PC-9 (cell line): ENCODE measurements around the gene CLEC1A. TPM values are rescaled to one million over a fixed set of nuclear protein-coding genes. Genes with fewer than 3 reads are reported as not detected.

ENCODE experiments used
- BruUV-seq: library from RNA; stranded (reverse); fragments of 400-500 nt; replicated peaks from 2 replicates; lab custom pipeline; 2021; lab: Mats Ljungman, UMichigan
- CTCF ChIA-PET: fragments of 300-600 bp; sonication (Branson Sonifier 250); formaldehyde crosslinking; loops from one replicate; lab custom pipeline; 2022; ENCODE audit warnings: antibody characterized with exemption; lab: Charles Lee
- POLR2A ChIA-PET: fragments of 300-600 bp; sonication (Branson Sonifier 250); formaldehyde crosslinking; loops from one replicate; lab custom pipeline; 2022; ENCODE audit warnings: antibody characterized with exemption; ENCODE audit not compliant: unreplicated experiment; lab: Charles Lee
- DNase-seq, 2 experiments: peaks; one replicate each; pipeline versions ENCODE4 v3.0.0 to v3.0.0-alpha.2; 2015 to 2022; ENCODE audit warnings: mixed read lengths in 1 of 2
- H2AFZ ChIP-seq: fragments of 200-600 bp; sonication (generic); 2 replicates; pipeline ENCODE4 v1.8.1; 2017; ENCODE audit warnings: antibody characterized with exemption
- H3F3A ChIP-seq: fragments of 200-600 bp; sonication (generic); 2 replicates; pipeline ENCODE4 v1.8.1; 2017; ENCODE audit warnings: antibody characterized with exemption, mild to moderate bottlenecking, low read depth; ENCODE audit not compliant: insufficient read depth
- H3K27ac ChIP-seq: fragments of 200-600 bp; sonication (generic); 2 replicates; pipeline ENCODE4 v1.6.1; 2016; ENCODE audit warnings: mixed run types
- H3K27me3 ChIP-seq: fragments of 200-600 bp; sonication (generic); 2 replicates; pipeline ENCODE4 v1.6.1; 2016; ENCODE audit warnings: low read depth, mixed run types; ENCODE audit not compliant: insufficient read depth
- H3K36me3 ChIP-seq: fragments of 200-600 bp; sonication (generic); 2 replicates; pipeline ENCODE4 v1.6.1; 2016; ENCODE audit warnings: low read depth, mixed run types
- H3K4me1 ChIP-seq: fragments of 200-600 bp; sonication (generic); replicated peaks from 2 replicates; pipeline ENCODE4 v1.6.1; 2016; ENCODE audit warnings: mixed run types; ENCODE audit not compliant: insufficient read depth
- H3K4me2 ChIP-seq: fragments of 200-600 bp; sonication (generic); 2 replicates; pipeline ENCODE4 v1.6.1; 2017; ENCODE audit warnings: mixed run types
- H3K4me3 ChIP-seq: fragments of 200-600 bp; sonication (generic); 2 replicates; pipeline ENCODE4 v1.6.1; 2016; ENCODE audit warnings: mixed run types
- H3K79me2 ChIP-seq: fragments of 200-600 bp; sonication (generic); 2 replicates; pipeline ENCODE4 v1.6.1; 2017; ENCODE audit warnings: low read depth, mixed run types
- H3K9me2 ChIP-seq: fragments of 200-600 bp; sonication (generic); 2 replicates; pipeline ENCODE4 v1.8.1; 2017; ENCODE audit warnings: mild to moderate bottlenecking; ENCODE audit not compliant: insufficient read depth
- H3K9me3 ChIP-seq: fragments of 200-600 bp; sonication (generic); 2 replicates; pipeline ENCODE4 v1.8.1; 2016; ENCODE audit warnings: low read depth; ENCODE audit not compliant: insufficient read depth
- H4K20me1 ChIP-seq: fragments of 200-600 bp; sonication (generic); 2 replicates; pipeline ENCODE4 v1.8.1; 2017; ENCODE audit not compliant: insufficient read depth
- EZH2 ChIP-seq: fragments of 200-600 bp; sonication (generic); IDR thresholded peaks from 2 replicates; pipeline ENCODE4 v1.8.0; 2017; ENCODE audit warnings: antibody characterized with exemption, low read depth
- intact Hi-C: fragments of 100-400 bp; cut with micrococcal nuclease; formaldehyde crosslinking; loops from one replicate; pipeline ENCODE4 v1.10.0; 2022; ENCODE audit not compliant: unreplicated experiment
- total RNA-seq: library from RNA; stranded (reverse); gene quantifications from 2 replicates; pipeline ENCODE4 v1.2.3, GENCODE V29; 2021
- TF ChIP-seq, protein P1 (sequence below): fragments of 200-600 bp; sonication (generic); conservative IDR thresholded peaks from 2 replicates; pipeline ENCODE4 v1.6.1; 2017; ENCODE audit warnings: mixed run types, antibody characterized with exemption, mild to moderate bottlenecking, moderate library complexity

CLEC1A gene
- total RNA-seq, 1 experiment from 2014 or later: not detected

DNA sequence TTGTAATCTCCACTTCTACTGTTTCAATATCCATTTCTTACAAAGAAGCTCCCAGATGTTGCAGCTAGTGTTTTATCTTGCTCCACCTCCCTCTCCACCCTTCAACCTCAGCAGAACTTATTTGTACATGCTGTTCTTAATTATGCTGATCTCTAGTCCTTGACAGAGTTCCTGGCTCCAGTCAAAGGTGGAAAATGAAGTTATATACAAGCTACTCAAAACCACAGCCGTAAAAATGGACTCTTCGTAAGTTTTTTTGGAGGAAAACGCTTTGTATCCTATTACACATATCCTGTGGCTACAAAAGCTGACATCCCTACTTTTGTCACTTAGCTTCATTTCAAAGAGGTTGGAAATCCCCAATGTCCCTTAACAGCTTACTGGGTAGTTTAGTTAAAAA lies 1.3 kb downstream of the CLEC1A start:
- intact Hi-C loops: no loop called here
- Histone ChIP-seq H4K20me1 (no peaks in the 10 kb centered on the region), H3K4me1 (no peaks in the 10 kb centered on the region), H2AFZ (no peak overlapping the region), H3K79me2 (no peaks in the 10 kb centered on the region), H3K27ac (no peak overlapping the region), H3K4me2 (no peak overlapping the region), H3K27me3 (no peaks in the 10 kb centered on the region), H3K36me3 (no peaks in the 10 kb centered on the region), H3K9me3 (no peaks in the 10 kb centered on the region), H3K4me3 (no peak overlapping the region), H3K9me2 (0 out of 2 replicates have a peak, but pooled peaks cover 3% of the 10 kb centered on the region), H3F3A (no peaks in the 10 kb centered on the region)
- TF ChIP-seq, protein P1, sequence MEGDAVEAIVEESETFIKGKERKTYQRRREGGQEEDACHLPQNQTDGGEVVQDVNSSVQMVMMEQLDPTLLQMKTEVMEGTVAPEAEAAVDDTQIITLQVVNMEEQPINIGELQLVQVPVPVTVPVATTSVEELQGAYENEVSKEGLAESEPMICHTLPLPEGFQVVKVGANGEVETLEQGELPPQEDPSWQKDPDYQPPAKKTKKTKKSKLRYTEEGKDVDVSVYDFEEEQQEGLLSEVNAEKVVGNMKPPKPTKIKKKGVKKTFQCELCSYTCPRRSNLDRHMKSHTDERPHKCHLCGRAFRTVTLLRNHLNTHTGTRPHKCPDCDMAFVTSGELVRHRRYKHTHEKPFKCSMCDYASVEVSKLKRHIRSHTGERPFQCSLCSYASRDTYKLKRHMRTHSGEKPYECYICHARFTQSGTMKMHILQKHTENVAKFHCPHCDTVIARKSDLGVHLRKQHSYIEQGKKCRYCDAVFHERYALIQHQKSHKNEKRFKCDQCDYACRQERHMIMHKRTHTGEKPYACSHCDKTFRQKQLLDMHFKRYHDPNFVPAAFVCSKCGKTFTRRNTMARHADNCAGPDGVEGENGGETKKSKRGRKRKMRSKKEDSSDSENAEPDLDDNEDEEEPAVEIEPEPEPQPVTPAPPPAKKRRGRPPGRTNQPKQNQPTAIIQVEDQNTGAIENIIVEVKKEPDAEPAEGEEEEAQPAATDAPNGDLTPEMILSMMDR: no peak
- TF ChIP-seq EZH2: no peak
- no peak for DNase-seq
- ChIA-PET POLR2A (no interaction called here), CTCF (no interaction called here)
- BruUV-seq: no TSS peak

DNA sequence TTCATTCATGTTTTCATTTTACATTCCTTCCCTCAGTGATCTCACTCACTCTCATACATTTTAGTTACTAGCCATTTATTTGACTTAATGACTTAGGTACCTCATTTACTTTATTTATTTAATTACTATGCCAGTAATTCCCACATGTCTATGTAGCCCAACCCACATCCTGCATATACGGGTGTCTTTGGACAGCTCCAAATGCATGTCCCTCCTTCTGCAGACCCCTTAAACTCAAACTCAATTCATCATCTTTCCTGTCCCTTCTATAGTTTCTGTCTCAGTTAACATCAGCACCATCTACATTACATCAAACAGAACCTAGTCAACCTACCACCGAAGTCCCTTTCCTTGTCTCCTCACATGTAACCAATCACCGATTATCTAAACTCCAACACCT lies 2.8 kb downstream of the CLEC1A start:
- no peak for TF ChIP-seq EZH2
- TF ChIP-seq, protein P1: no peak

DNA sequence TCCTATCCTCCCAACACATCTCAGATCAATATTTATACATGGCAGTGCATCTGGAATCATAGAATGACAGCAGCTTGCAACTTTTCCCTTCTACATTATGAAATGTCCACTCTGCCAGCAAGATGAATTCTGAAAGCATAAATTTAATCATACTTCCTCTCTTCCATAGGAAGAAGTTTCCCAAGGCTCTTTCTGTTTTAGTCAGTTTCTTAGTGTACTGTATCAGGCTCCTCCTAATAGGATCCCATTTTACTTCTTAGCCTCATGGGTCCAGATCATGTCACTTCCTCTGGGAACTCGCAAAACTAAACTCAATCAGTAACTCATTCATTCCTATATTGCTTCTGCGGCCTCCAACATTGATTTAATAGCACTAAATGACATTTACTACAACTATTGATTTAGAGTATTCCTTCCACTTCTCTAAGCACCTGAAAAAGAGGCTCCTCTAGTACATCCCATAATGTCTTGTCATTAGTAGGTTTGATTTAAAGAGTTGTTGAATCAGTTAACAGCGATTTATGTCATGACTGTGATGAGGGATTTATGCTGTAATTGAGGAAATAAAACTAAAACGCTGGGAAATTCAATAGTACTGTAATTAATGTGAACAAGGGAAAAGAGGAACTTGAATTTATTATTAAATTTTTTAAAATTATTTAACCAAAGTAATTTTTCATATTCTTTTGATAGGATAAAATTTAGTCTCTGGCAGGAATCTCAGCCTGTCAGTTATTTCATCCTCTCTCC lies 4.0 kb downstream of the CLEC1A start:
- peaks cover 3% of the 10 kb centered on the region; the same call in 1 of the 2 replicates for H3K9me2 ChIP-seq

More for the DNA sequence above, 2.8 kb downstream of the CLEC1A start:
- Histone ChIP-seq H3K79me2 (no peaks in the 10 kb centered on the region), H3K36me3 (no peaks in the 10 kb centered on the region), H3K9me3 (no peaks in the 10 kb centered on the region), H4K20me1 (no peaks in the 10 kb centered on the region), H3K9me2 (peaks cover 3% of the 10 kb centered on the region; the same call in 1 of the 2 replicates), H2AFZ (no peak overlapping the region), H3F3A (no peaks in the 10 kb centered on the region), H3K27ac (no peak overlapping the region), H3K4me1 (no peaks in the 10 kb centered on the region), H3K4me2 (no peak overlapping the region), H3K4me3 (no peak overlapping the region), H3K27me3 (no peaks in the 10 kb centered on the region)
- ChIA-PET CTCF (no interaction called here), POLR2A (no interaction called here)
- intact Hi-C loops: no loop called here
- no TSS peak for BruUV-seq
- DNase-seq: no peak

More for the DNA sequence above, 4.0 kb downstream of the CLEC1A start:
- H3K4me1 ChIP-seq: no peaks in the 10 kb centered on the region
- H3K36me3 ChIP-seq: no peaks in the 10 kb centered on the region
- no peaks in the 10 kb centered on the region for H3K9me3 ChIP-seq
- ChIA-PET CTCF (no interaction called here), POLR2A (no interaction called here)
- H4K20me1 ChIP-seq: no peaks in the 10 kb centered on the region
- no TSS peak for BruUV-seq
- TF ChIP-seq, protein P1: no peak
- TF ChIP-seq EZH2: no peak
- H3F3A ChIP-seq: no peaks in the 10 kb centered on the region
- no peak overlapping the region for H3K4me2 ChIP-seq
- H3K79me2 ChIP-seq: no peaks in the 10 kb centered on the region
- DNase-seq: no peak
- intact Hi-C loops: no loop called here
- H3K4me3 ChIP-seq: no peak overlapping the region
- no peak overlapping the region for H2AFZ ChIP-seq
- H3K27me3 ChIP-seq: no peaks in the 10 kb centered on the region
- H3K27ac ChIP-seq: no peak overlapping the region
